HCT116 (cell line): ENCODE measurements around the gene JPH3. TPM values are rescaled to one million over a fixed set of nuclear protein-coding genes. Genes with fewer than 3 reads are reported as not detected.

ENCODE experiments used
- ATAC-seq: fragments of 200-7000 bp; cut with Tn5 transposase; 2 replicates; pipeline ENCODE4 v1.9.1; 2020; ENCODE audit warnings: mild to moderate bottlenecking, moderate library complexity
- BruUV-seq: library from RNA; stranded (reverse); fragments of 400-500 nt; replicated peaks from 2 replicates; lab custom pipeline; 2021; lab: Mats Ljungman, UMichigan
- CTCF ChIA-PET: fragments of 300-600 bp; sonication (Branson Sonifier 250); formaldehyde crosslinking; loops from one replicate; lab custom pipeline; 2021; ENCODE audit warnings: antibody characterized with exemption; lab: Charles Lee
- POLR2A ChIA-PET: fragments of 300-600, 350-600 bp; sonication (Branson Sonifier 250); formaldehyde crosslinking; loops from one replicate; lab custom pipeline; 2021; ENCODE audit warnings: antibody characterized with exemption; lab: Charles Lee
- RAD21 ChIA-PET, 2 experiments: fragments of 300-600 bp; sonication (Branson Sonifier 250); formaldehyde crosslinking; loops; one replicate each; lab custom pipeline; 2023; ENCODE audit warnings: low total read pairs in 2 of 2; ENCODE audit not compliant: uncharacterized antibody in 2 of 2, unreplicated experiment in 2 of 2, low non-redundant PET in 1 of 2; lab: Charles Lee
- DNase-seq: peaks from one replicate; pipeline ENCODE4 v3.0.0-alpha.2; 2010; ENCODE audit warnings: low read depth, low spot score
- H2AFZ ChIP-seq: fragments of 200-600 bp; shearing (Covaris generic), sonication (generic); 2 replicates; pipeline ENCODE4 v1.6.1; 2017; ENCODE audit warnings: low read depth, mixed run types, mixed read lengths, antibody characterized with exemption, low read length; ENCODE audit not compliant: poor library complexity, severe bottlenecking
- H3K27ac ChIP-seq: 2 replicates; pipeline ENCODE4 v1.5.1; 2012; ENCODE audit warnings: low read depth, low read length
- H3K27me3 ChIP-seq: fragments of 200-600 bp; sonication (generic); 2 replicates; pipeline ENCODE4 v1.6.1; 2016; ENCODE audit warnings: mixed run types, low read length, mixed read lengths; ENCODE audit not compliant: insufficient read depth
- H3K36me3 ChIP-seq, 2 experiments: fragments of 200-500 bp in 1 of 2; fragments of 200-600 bp in 1 of 2; sonication (Bioruptor generic) in 1 of 2; sonication (generic) in 1 of 2; 2 replicates each; pipeline versions ENCODE4 v1.5.1 to v1.6.1; 2014 to 2016; ENCODE audit warnings: low read length in 2 of 2, inconsistent platforms in 1 of 2, mixed read lengths in 1 of 2, mixed run types in 1 of 2; ENCODE audit not compliant: insufficient read depth in 2 of 2, control insufficient read depth in 1 of 2
- H3K4me1 ChIP-seq, 2 experiments: fragments of 200-600 bp in 1 of 2; sonication (generic) in 1 of 2; 2 replicates each; pipeline versions ENCODE4 v1.5.1 to v1.6.1; 2012 to 2017; ENCODE audit warnings: low read length in 2 of 2, inconsistent platforms in 1 of 2, mild to moderate bottlenecking in 1 of 2, mixed read lengths in 1 of 2, mixed run types in 1 of 2, moderate library complexity in 1 of 2; ENCODE audit not compliant: insufficient read depth in 2 of 2, control insufficient read depth in 1 of 2
- H3K4me2 ChIP-seq: fragments of 200-600 bp; sonication (generic); 2 replicates; pipeline ENCODE4 v1.6.1; 2017; ENCODE audit warnings: mixed run types, low read length, mixed read lengths
- H3K4me3 ChIP-seq, 2 experiments: fragments of 200-600 bp in 1 of 2; sonication (generic) in 1 of 2; replicated peaks in 1 of 2; 2 replicates each; pipeline ENCODE4 v1.5.1; 2011 to 2016; ENCODE audit warnings: low read length in 2 of 2, control low read depth in 1 of 2, low read depth in 1 of 2, mild to moderate bottlenecking in 1 of 2, mixed read lengths in 1 of 2, mixed run types in 1 of 2
- H3K79me2 ChIP-seq: fragments of 200-600 bp; sonication (generic); 2 replicates; pipeline ENCODE4 v1.6.1; 2017; ENCODE audit warnings: mild to moderate bottlenecking, mixed run types, low read length, moderate library complexity, mixed read lengths; ENCODE audit not compliant: insufficient read depth
- H3K9ac ChIP-seq: fragments of 200-600 bp; sonication (generic); 2 replicates; pipeline ENCODE4 v1.6.1; 2016; ENCODE audit warnings: low read length, mixed read lengths
- H3K9me2 ChIP-seq: fragments of 200-600 bp; sonication (generic), shearing (Covaris generic); 2 replicates; pipeline ENCODE4 v1.6.1; 2017; ENCODE audit warnings: mixed run types, mild to moderate bottlenecking, moderate library complexity; ENCODE audit not compliant: insufficient read depth
- H3K9me3 ChIP-seq, 2 experiments: fragments of 200-500 bp in 1 of 2; fragments of 200-600 bp in 1 of 2; sonication (Bioruptor generic) in 1 of 2; sonication (generic) in 1 of 2; 2 replicates each; pipeline ENCODE4 v1.6.1; 2014 to 2017; ENCODE audit warnings: low read length in 2 of 2, mixed read lengths in 2 of 2, inconsistent platforms in 1 of 2, low read depth in 1 of 2, mild to moderate bottlenecking in 1 of 2, mixed run types in 1 of 2, moderate library complexity in 1 of 2; ENCODE audit not compliant: control insufficient read depth in 1 of 2, insufficient read depth in 1 of 2
- H4K20me1 ChIP-seq: fragments of 200-600 bp; sonication (generic), shearing (Covaris generic); 2 replicates; pipeline ENCODE4 v1.6.1; 2017; ENCODE audit warnings: mixed run types, mild to moderate bottlenecking, moderate library complexity; ENCODE audit not compliant: insufficient read depth
- CBX3 ChIP-seq: IDR thresholded peaks from 2 replicates; pipeline ENCODE4 v1.6.1; 2012; ENCODE audit warnings: low read depth
- EZH2 ChIP-seq: fragments of 200-600 bp; sonication (generic); IDR thresholded peaks from 2 replicates; pipeline ENCODE4 v1.6.1; 2017; ENCODE audit warnings: antibody characterized with exemption, mixed run types
- EZH2phosphoT487 ChIP-seq: fragments of 200-600 bp; IDR thresholded peaks from 2 replicates; pipeline ENCODE4 v1.6.1; 2018; ENCODE audit warnings: antibody characterized with exemption, borderline replicate concordance
- POLR2A ChIP-seq: IDR thresholded peaks from 2 replicates; pipeline ENCODE4 v1.7.0; 2011; ENCODE audit warnings: borderline replicate concordance; ENCODE audit not compliant: insufficient read depth, insufficient read length; ENCODE audit errors: extremely low read depth
- POLR2AphosphoS5 ChIP-seq: IDR thresholded peaks from 2 replicates; pipeline ENCODE4 v1.6.1; 2011; ENCODE audit warnings: mild to moderate bottlenecking, low read depth, low read length, moderate library complexity
- SP1 ChIP-seq: IDR thresholded peaks from 2 replicates; pipeline ENCODE4 v1.6.1; 2012; ENCODE audit warnings: low read depth
- TCF7L2 ChIP-seq: IDR thresholded peaks from 2 replicates; pipeline ENCODE4 v1.7.0; 2011; ENCODE audit warnings: borderline replicate concordance, inconsistent platforms; ENCODE audit not compliant: insufficient read depth, insufficient read length; ENCODE audit errors: extremely low read depth
- ZFX ChIP-seq: fragments of 450-650 bp; IDR thresholded peaks from 2 replicates; pipeline ENCODE4 v1.6.1; 2017
- ZNF274 ChIP-seq: fragments of 200-500 bp; sonication (Bioruptor generic); IDR thresholded peaks from 2 replicates; pipeline ENCODE4 v1.6.1; 2014; ENCODE audit warnings: mild to moderate bottlenecking, low read depth, low read length, inconsistent platforms
- intact Hi-C: fragments of 100-400 bp; cut with micrococcal nuclease; formaldehyde crosslinking; loops from 2 replicates; pipeline ENCODE4 v1.10.0; 2022
- total RNA-seq: library from RNA; stranded (reverse); gene quantifications from one replicate; pipeline ENCODE4 v1.2.1, GENCODE V29; 2021; ENCODE audit not compliant: unreplicated experiment
- TF ChIP-seq, protein P1 (sequence below): IDR thresholded peaks from 2 replicates; pipeline ENCODE4 v1.6.1; 2012
- TF ChIP-seq, protein P2 (sequence below): IDR thresholded peaks from 2 replicates; pipeline ENCODE4 v1.6.1; 2012
- TF ChIP-seq, protein P3 (sequence below): IDR thresholded peaks from 2 replicates; pipeline ENCODE4 v1.6.1; 2011; ENCODE audit warnings: mild to moderate bottlenecking, low read length, moderate library complexity; ENCODE audit not compliant: insufficient replicate concordance; ENCODE audit errors: extremely low read depth
- TF ChIP-seq, protein P4 (sequence below), 3 experiments: fragments of 200-600 bp in 1 of 3; sonication (generic) in 1 of 3; IDR thresholded peaks in 2 of 3; conservative IDR thresholded peaks in 1 of 3; 2 replicates each; pipeline ENCODE4 v1.5.1; 2012 to 2017; ENCODE audit warnings: low read depth in 2 of 3, low read length in 2 of 3, antibody characterized with exemption in 1 of 3, borderline replicate concordance in 1 of 3, control low read depth in 1 of 3, mild to moderate bottlenecking in 1 of 3, mixed read lengths in 1 of 3, mixed run types in 1 of 3, moderate library complexity in 1 of 3; ENCODE audit not compliant: insufficient read depth in 1 of 3

JPH3 gene
- total RNA-seq, 1 experiment from 2014 or later: 0.10 TPM

DNA sequence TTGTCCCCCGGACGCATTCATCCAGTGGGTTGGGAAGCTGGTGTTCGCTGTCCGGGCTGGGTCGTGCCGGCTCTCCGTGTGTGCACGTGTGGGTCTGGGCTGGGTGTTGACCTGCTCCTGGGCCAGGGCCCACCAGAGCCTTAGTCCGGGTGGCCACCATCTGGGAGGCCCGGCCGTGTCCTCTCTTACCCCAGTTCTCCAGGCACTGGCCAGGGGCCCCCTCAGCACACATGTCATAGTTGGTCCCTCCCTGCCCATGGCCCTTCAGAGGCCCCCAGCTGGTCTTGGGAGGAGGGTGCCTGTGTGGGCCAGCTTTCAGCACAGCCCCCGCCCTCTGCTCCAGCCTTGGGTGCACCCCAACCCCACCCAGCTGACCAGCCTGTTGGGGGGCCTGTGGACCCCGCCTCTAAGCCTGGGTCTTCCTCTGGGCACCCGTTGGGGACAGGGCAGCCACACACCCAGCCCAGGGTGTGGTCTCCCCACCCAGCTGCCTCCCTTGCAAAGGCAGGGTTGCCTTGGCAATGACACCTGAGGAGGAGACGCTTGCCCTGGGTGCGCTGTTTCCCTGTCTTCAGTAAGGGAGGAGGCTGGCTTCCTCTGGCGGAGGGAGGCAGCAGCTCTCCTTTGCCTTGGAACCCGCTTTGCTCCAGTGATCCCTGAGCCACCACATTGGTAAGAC is 77.4 kb downstream of the JPH3 start:
- Histone ChIP-seq H3K4me1 (peaks cover 0 to 10% of the 10 kb centered on the region in 2 experiments; a peak in 1 of 4 replicates), H3K9ac (no peak overlapping the region), H3K4me3 (no peak overlapping the region), H3K27ac (no peak overlapping the region), H3K9me3 (no peaks in the 10 kb centered on the region), H2AFZ (no peak overlapping the region), H3K36me3 (no peaks in the 10 kb centered on the region), H4K20me1 (no peaks in the 10 kb centered on the region), H3K27me3 (no peaks in the 10 kb centered on the region), H3K9me2 (no peaks in the 10 kb centered on the region), H3K4me2 (no peak overlapping the region), H3K79me2 (no peaks in the 10 kb centered on the region)
- ATAC-seq (no peak), DNase-seq (no peak)
- ChIA-PET RAD21 (no interaction called here), CTCF (no interaction called here), POLR2A (no interaction called here)
- TF ChIP-seq, protein P1, sequence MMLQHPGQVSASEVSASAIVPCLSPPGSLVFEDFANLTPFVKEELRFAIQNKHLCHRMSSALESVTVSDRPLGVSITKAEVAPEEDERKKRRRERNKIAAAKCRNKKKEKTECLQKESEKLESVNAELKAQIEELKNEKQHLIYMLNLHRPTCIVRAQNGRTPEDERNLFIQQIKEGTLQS: no peak
- TF ChIP-seq POLR2A: no peak
- intact Hi-C loops: no loop called here
- BruUV-seq: no TSS peak

DNA sequence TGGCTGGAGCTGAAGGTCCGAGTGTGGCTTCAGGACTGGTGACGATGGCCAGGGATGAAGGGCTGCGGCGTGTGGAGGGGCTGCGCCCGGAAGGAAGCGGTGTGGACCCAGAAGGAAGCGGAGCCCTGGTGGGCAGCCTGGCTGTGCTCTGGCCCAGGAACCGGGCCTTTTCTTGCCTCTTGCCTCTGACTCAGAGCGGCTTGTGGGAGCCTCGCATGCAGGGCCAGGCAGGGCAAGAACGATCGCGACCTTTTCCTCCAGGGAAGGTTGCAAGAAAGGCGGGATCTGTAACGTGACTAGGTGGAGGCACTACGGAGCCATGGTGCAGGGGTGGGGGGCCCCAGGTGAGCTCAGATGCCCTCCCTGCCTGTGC is 78.0 kb downstream of the JPH3 start:
- no peak overlapping the region for H3K4me2 ChIP-seq
- H4K20me1 ChIP-seq: no peaks in the 10 kb centered on the region
- H3K4me3 ChIP-seq: no peak overlapping the region
- H3K4me1 ChIP-seq: peaks cover 0 to 10% of the 10 kb centered on the region in 2 experiments; a peak in 1 of 4 replicates
- H3K9ac ChIP-seq: no peak overlapping the region
- no peak overlapping the region for H2AFZ ChIP-seq
- intact Hi-C loops: no loop called here
- ChIA-PET RAD21 (no interaction called here), CTCF (no interaction called here), POLR2A (no interaction called here)
- no peaks in the 10 kb centered on the region for H3K9me2 ChIP-seq
- no peaks in the 10 kb centered on the region for H3K36me3 ChIP-seq
- DNase-seq (no peak), ATAC-seq (no peak)
- no peaks in the 10 kb centered on the region for H3K9me3 ChIP-seq
- H3K27me3 ChIP-seq: no peaks in the 10 kb centered on the region
- H3K27ac ChIP-seq: no peak overlapping the region
- no peaks in the 10 kb centered on the region for H3K79me2 ChIP-seq
- no TSS peak for BruUV-seq
- TF ChIP-seq CBX3 (no peak), ZNF274 (no peak), TCF7L2 (no peak), SP1 (no peak), EZH2 (no peak), POLR2AphosphoS5 (no peak), EZH2phosphoT487 (no peak), ZFX (no peak)
- TF ChIP-seq, protein P1: no peak
- TF ChIP-seq, protein P2, sequence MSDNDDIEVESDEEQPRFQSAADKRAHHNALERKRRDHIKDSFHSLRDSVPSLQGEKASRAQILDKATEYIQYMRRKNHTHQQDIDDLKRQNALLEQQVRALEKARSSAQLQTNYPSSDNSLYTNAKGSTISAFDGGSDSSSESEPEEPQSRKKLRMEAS: no peak
- TF ChIP-seq, protein P3, sequence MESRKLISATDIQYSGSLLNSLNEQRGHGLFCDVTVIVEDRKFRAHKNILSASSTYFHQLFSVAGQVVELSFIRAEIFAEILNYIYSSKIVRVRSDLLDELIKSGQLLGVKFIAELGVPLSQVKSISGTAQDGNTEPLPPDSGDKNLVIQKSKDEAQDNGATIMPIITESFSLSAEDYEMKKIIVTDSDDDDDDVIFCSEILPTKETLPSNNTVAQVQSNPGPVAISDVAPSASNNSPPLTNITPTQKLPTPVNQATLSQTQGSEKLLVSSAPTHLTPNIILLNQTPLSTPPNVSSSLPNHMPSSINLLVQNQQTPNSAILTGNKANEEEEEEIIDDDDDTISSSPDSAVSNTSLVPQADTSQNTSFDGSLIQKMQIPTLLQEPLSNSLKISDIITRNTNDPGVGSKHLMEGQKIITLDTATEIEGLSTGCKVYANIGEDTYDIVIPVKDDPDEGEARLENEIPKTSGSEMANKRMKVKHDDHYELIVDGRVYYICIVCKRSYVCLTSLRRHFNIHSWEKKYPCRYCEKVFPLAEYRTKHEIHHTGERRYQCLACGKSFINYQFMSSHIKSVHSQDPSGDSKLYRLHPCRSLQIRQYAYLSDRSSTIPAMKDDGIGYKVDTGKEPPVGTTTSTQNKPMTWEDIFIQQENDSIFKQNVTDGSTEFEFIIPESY: no peak
- TF ChIP-seq, protein P4, sequence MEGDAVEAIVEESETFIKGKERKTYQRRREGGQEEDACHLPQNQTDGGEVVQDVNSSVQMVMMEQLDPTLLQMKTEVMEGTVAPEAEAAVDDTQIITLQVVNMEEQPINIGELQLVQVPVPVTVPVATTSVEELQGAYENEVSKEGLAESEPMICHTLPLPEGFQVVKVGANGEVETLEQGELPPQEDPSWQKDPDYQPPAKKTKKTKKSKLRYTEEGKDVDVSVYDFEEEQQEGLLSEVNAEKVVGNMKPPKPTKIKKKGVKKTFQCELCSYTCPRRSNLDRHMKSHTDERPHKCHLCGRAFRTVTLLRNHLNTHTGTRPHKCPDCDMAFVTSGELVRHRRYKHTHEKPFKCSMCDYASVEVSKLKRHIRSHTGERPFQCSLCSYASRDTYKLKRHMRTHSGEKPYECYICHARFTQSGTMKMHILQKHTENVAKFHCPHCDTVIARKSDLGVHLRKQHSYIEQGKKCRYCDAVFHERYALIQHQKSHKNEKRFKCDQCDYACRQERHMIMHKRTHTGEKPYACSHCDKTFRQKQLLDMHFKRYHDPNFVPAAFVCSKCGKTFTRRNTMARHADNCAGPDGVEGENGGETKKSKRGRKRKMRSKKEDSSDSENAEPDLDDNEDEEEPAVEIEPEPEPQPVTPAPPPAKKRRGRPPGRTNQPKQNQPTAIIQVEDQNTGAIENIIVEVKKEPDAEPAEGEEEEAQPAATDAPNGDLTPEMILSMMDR (IDR thresholded peaks at IDR 0.05 in 2 of 3, conservative IDR thresholded peaks at IDR 0.05 in 1 of 3; ENCODE audit: borderline replicate concordance in 1 of 3, insufficient read depth in 1 of 3, low read depth in 2 of 3, low read length in 2 of 3): no peak
